Stimulated activated CD4-positive, alpha-beta T cell treated with anti-CD3 and anti-CD28 coated beads, Interleukin-4, amount 100 ng/mL, for 48 hours (primary cell): Measurements from ENCODE around the gene KLK1.
"Not testable (repeated sequence)": the region's sequence is repeated elsewhere in the genome, so short reads cannot be mapped to it uniquely, and the experiment has no call there.

Experiments used
- DNase-seq, 2 donors: peaks; one replicate each; pipeline ENCODE4 v3.0.0-alpha.2; 2020; ENCODE audit warnings: low read depth in 2 of 2

KLK1 gene

DNA sequence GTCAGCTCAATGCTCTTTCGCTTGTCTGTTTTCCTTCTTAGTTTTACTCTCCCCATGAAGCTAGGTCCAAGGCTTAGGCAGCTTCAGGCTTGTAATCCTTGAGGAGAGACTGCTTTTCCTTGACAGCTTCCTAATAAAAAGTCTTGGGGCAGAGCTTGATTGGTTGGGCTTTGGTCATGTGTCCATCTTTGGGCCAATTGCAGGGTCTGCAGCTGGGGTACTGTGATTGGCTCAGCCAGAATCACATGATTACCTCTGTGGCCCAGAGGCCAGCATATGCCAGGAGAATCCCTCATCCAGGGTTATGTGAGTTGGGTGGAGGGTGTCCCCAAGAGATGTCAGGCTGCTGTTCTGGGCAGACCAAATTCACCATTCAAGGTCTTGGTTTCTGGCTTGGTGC, 8.1 kb downstream of the KLK1 start:
- DNase-seq: no peak

DNA sequence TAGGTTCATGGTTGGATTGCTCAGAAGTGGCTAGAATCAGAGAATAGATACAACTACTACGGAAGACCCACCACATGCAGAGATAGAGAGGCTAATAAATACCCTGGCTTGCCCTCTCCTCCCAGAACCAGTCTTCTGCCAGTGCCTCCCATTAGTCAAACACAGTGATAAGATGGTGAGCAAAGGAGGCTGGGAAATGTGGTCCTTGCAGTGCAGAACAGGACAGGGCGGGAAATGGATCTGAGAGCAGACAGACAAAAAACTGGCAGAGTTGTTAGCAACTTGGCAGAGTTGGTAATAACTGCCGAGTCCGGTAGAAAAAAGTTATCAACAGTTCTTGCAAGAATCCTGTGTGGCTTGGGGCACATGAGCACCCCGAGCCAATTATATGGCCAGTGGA, 8.7 kb downstream of the KLK1 start:
- no peak for DNase-seq

DNA sequence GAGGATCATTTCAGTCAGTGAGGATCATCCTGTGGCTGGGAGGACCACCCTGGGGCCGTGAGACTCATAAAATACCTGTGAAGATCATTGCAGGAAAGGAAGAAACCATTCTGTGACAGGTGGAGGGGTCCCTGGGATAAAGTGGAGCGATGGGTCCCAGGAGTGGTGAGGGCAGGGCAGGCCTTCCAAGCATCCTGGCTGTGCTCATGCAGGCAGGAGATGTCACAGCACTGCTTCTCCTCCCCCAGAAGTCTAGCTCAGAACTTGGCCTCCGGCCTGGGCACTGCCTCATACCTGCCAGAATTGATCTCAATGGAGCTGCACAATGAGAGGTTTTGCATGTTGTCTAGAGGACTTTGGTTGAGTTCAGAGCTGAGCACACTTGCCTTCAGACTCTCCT, 11.1 kb downstream of the KLK1 start:
- no peak for DNase-seq

DNA sequence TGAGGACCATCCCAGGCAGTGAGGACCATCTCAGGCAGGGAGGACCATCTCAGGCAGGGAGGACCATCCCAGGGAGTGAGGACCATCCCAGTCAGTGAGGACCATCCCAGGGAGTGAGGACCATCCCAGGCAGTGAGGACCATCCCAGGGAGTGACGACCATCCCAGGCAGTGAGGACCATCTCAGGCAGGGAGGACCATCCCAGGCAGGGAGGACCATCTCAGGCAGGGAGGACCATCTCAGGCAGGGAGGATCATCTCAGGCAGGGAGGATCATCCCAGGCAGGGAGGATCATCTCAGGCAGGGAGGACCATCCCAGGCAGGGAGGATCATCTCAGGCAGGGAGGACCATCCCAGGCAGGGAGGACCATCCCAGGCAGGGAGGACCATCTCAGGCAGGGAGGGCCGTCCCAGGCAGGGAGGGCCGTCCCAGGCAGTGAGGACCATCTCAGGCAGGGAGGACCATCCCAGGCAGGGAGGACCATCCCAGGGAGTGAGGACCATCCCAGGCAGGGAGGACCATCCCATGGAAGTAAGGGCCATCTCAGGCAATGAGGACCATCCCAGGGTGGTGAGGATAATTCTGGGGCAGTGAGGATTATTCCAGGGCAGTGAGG, 11.9 kb downstream of the KLK1 start:
- DNase-seq: not testable (repeated sequence)

DNA sequence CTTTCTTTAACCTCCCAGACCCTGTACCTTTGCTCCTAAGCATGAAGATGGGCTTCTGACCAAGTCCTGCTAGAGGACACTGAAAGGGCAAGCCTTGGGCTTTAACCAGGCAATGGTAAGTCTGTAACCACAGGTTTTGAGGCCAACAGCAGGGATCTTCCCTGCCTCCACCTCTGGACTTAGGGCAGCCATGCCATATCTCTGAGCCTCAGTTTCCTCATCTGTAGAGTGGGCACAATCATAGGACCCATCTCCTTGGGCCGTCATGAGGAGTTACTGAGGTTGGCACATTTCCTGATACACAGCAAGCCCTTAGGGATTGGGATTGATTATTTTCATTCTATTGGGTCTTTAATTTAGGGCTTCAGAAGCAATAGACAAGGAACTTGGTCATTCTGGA, 14.7 kb downstream of the KLK1 start:
- no peak for DNase-seq

DNA sequence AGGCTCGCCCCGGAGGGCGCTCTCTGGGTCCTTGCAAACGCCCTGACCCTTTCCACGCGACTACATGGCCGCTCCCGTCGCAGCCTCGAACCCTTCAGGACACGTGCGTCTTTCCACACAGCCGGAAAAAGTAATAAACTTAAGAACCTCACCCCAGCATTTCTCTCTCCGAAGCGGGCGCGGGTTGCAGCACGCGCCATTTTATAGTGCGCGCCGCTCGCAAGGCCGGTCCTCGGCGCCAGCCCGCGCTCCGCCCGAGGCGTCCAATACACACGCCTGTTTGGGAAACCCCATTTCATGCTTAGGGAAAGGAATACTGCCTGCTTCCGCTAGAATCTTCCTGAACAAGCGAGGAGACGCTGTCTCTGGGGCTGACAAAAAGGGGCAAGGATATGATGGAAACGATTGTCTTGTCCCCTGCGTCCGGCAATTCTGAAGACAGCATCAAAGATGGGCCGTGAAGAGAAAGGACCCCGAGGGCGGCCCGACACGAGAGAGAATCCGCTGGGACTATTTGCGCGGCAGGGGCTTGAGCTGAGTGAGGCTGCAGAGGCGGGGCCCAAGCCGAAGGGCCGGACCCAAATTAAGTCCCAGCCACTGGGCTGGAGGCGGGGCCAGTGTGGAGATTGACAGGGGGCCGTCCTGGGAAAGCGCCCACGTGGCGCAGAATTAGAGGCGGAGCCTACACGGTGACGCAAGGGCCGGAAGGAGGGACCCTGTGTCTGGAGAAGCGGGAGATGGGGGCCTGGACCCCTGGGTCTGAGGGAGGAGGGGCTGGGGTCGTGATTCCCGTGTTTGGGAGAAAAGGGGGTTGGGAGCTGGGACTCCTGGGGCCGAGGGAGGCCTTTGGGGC, 18.9 kb downstream of the KLK1 start:
- peak; percentile 97 to 98 for DNase-seq

DNA sequence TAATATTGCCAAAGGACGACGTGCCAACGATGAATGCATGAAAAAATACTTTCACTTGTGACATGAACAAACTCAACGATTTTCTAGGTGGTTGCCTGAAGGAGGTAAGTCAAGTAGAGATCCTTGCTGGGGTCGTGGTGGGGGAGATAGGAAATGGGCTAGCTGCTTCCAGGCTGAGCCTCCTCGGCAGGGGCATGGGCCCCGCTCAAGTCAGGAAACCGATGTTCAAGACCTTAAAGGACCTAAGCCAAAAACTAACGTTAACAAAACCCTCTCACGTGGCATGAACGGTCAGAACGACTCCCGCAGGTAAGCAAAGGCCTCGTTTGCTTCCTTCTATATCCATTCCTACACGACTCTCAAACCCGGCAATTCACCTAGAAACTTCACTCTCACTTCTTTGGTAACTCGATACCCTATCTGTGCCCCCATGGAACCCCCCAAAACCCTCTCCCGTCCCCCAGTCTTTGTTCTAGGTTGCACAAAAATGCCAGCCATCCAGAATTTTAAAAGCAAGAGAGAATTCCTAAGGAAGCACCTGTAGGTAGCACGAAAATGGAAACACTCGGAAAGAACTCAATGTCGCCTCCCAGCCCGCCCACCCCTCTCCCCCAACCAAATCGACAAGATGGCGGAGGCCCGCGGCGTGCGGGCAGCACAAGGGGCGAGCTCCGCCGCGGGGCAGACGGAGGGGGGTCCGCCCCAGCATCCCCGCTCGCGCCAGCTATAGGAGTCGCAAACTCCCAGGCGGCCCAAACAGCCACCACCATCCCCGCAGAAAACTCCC, 19.8 kb downstream of the KLK1 start:
- no peak for DNase-seq

DNA sequence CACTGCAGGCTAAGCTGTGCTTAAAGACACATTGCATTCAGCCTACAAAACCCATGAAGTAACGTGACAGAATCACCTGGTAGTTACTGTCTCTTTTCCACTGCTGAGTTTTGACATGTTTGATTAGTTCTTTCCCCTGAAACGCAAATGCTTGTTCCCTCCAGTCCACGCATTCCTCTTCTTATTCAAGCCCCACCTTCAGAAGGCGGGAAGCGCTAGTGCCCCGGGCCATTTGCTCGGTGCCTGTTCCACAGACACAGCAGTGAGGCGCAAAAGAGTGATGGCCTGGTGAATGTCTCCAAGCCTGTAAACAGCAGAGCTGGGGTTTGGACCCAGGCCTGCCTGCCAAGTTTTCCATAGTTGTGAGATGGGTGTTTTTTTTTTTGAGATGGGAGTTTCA, 22.5 kb downstream of the KLK1 start:
- DNase-seq: no peak

DNA sequence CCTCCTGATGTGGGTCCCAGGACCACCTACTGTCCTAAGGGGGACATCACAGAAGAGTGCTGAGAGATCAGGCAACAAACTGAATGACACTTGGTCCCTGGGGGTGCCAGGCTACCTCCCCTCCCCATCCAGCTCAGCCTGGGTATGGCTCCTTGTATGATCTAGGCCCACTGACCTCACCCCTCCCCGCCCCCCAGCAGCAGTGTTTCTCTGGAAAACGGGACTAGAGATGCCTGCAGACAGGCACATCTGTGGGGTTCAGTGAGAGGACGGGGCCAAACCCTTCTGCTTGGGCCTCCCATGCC, 24.1 kb downstream of the KLK1 start:
- no peak for DNase-seq

DNA sequence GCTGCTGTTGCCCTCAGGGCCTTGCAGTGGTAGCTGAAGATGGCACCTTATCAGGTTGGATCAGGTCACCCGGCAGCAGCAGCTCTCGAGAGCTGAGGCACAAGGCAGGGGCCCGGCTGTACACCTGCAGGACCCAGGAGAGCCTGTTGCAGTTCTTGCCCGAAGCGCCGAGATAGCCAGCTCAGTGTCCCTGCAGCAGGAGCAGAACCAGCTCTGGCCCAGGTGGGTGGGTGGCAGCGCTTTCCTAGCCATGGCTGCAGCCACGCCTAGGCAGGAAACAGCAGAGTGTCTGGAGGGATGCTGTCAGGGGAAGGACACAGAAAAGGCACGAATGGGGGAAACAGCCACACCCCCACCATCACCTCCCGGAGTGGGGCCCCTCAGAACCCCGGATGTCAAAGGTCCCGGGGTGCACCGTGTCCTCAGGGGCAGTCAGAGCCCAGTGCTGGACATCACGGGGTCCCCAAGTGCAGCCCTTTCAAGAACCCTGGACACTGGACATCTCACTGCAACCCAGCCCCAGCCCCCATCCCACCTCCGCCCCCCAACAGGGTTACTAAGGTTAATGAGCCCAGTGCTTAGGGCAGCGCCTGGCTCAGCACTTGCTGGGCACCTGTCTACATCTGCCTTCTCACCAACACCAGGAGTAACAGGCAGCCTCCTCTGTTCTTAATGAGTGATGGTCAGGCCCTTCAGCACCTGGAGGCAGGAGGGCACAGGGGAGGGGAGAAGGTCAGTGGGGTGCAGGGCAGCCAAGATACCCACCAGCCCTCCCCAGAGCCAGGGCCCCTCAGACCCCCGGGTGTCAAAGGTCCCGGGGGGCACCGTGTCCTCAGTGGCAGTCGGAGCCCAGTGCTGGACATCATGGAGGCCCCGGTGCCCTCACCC, 24.7 kb downstream of the KLK1 start:
- no peak for DNase-seq

DNA sequence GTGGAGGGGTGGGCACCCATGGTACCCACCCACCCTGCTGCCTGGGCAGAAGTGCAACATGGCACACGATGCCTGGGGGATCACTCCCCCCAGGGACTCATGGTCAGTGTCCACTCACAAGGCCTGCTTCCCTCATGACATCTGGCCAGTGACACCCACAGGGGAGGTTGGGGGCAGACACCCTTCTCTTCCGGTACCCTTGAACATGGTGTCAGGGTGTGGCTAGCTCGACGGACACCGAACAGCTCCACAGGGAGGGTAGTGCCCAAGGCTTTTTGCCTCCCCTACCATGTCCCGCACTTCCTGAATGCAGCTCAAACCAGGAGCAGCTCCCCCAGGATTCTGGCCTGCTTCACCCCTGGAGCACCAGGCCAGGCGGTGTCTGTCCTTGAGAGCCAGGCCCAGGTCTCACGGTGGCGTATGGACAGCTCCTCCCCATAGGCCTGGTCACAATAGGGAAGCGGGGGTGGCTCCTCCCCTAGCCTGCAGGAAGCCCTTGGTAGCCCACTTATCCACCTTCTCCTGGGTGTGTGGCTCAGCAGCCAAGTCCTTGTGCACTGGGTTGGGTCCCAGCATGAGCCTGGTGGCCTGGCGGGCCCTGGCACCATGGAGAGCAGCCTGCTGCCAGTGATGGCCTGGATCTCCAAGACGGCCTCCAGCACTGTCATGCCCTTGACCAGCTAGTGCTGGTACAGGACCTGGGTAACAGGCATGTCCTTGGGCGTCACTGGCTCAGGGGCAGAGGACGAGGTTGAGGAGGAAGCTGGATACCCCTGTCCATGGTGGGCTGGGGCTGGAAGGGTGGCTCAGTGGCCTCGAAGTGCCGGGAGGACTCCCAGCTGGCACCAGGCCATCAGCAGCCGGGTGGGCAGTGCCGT, 25.6 kb downstream of the KLK1 start:
- no peak for DNase-seq

DNA sequence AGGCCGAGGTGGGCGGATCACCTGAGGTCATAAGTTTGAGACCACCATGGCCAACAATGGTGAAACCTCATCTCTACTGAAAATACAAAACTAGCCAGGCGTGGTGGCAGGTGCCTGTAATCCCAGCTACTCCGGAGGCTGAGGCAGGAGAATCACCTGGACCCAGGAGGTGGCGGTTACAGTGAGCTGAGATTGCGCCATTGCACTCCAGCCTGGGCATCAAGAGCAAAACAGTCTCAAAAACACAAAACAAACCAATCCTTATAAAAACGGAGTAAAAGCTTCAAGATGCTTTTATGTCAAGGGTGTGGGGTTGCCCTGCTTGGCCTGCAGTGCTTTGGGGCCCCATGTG, 26.2 kb downstream of the KLK1 start:
- no peak for DNase-seq

DNA sequence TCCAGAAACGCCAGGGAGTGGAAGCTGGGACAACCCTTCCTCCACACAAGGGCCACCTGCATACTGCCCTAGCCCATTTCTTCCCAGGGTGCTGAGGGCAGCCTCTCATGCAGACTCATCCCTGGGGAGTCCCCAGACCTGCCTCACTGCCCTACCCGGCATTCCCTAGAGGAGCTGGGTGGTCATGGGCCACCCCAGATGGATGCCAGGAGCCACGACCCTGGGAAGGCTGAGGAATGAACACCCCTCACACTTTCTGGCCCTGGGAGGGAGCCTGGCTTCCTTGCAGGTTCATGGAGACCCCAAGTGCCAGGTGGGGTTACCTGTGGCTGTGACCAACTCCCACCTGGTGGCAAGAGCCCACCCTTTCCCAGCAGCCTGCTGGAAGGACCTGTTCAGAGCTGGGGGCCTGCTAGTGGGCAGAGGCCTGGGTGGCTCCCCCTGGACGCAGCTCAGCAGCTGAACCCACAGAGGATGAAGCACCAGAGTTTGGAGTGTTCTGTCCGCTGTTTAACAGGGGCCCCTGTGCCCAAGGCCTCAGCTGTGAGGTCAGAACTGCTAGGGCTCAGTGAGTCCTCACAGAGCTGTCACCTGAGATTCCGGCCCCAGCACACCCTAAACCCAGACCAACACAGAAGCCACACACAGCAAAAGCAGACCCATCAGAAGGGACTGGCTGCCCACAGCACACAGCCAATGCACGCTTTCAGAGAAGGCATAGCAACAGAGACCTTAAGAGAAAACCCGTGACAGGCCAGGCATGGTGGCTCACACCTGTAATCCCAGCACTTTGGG, 26.8 kb downstream of the KLK1 start:
- no peak for DNase-seq

DNA sequence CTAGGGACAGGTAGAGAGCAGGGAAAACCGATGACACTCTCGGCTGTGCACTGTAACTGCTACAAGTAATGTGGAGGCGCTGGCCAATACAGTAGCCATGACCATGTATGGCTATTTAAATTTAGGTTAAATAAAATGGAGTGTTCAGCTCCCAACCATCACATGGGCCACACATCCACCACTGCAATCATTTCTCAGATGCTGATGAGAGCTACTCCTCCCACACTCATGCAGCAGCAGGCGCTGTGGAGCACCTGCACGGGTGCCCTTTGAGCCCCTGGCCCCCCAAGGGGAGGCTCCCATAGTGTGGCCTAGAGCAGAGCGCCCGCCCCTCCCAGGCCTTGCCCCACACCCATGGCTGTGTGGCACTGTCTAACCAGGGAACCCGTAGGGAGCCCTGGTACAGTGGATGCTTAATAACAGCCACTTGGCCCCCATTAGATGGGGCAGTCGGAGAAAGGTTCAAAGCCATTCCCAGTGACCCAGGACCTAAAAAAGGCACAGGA, 27.4 kb downstream of the KLK1 start:
- no peak for DNase-seq

DNA sequence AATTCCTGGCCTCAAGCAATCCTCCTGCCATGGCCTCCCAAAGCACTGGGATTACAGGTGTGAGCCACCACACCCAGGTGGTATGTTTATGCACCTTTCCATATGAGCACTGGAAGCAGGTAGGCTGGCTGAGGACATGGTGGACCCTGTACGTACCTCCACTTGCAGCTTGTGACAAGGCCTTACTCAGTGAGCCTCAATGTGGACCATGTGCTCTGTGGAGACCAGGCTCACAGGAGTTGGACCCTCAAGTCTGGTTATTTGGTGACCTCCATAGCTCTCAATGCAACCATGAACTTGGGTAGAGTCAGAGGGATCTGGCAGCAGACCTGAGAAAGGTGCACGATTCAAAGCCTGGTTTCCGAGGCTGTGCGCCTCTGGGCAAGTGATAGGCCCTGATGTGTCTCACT, 27.9 kb downstream of the KLK1 start:
- DNase-seq: no peak

DNA sequence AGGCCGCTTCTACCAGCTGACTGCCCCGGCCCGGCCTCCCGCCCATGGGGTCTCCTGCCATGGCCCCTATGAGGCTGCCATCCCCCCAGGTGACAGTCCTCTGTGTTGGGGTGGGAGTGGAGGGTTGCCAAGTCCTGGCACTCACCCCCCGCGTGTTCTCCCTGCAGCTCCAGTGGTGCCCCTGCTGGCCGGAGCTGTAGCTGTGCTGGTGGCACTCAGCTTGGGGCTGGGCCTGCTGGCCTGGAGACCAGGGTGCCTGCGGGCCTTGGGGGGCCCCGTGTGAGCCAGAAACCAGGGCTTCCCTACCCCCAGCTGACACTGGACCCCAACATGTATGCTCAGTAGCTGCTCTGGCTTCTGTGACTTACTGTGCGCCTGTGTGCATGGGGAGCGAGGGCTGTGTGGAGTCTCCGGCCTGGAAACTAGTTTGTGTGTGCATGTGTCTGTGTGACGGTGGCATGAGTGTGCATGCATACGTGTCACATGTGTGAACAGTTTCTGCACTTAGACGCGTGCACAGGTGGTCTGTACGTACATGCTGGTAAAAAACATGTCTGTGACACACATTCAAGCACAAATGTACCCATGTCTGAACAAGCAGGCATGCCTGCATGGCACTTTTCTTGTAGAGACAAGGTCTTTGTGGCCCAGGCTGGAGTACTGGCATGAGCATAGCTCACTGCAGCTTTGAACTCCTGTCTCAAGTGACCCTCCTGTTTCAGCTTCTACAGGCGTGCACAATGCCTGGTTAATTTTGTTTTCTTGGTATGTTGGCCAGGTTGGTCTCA, 28.5 kb downstream of the KLK1 start:
- DNase-seq: no peak

DNA sequence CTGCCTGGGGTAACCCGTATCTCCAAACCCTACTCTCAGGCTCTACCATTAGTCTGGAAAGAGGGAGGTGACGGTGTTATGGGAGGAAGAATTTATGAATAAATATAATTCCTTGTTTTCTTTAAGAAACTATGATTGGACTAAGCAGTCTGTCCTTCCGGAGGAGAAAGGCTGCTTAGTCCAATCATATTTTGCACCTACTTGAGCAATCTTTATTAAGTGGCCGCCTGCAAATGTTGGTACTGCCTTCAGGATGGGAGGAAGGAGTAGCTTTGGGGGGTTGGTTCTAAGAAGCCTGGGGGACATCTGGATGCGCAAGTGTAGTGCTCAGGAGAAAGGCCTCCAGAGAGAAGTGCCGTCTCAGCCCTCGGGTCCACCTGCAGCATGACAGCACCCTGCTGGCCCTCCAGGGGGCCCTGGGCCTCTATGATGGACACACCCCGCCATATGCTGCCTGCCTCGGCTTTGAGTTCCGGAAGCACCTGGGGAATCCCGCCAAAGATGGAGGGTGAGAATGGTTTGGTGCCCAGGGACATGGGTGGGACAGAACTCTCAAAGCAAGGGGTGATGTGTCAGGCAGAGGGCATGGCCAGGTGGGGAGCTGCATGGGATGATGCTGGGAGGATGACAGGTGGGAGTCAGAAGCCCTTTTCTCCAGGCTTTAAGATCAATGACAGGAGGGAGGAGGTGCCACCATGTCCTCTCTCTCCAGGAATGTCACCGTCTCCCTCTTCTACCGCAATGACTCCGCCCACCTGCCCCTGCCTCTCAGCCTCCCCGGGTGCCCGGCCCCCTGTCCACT, 29.3 kb downstream of the KLK1 start:
- peak in 1 of 2 donors; percentile 40 for DNase-seq

DNA sequence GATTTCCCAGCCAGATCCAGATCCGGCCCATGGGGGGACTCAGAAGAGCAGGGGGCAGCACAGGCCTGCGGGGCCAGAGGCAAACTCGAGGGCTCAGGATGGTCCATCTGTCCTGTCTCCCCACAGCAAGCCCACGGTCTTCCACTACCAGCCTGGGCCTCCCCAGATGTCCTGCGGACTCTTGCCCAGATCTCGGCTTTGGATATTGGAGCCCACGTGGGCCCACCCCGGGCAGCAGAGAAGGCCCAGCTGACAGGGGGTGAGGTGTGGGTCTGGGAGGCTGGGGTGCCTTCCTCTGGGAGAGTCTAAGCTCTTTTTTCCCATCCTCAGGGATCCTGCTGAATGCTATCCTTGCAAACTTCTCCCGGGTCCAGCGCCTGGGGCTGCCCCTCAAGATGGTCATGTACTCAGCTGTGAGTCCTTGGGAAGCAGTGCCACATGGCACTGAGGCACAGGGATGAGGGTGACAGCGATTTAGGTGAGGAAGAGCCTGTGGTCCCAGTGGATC, 30.0 kb downstream of the KLK1 start:
- no peak for DNase-seq
